ENCODE data around the gene LYPD6.
"Not testable (repeated sequence)": the region's sequence is repeated elsewhere in the genome, so short reads cannot be mapped to it uniquely, and the experiment has no call there.

LYPD6 gene

GRCh38 chr2:149489452-149489851 lies 159.1 kb downstream of the LYPD6 start:
- no peak for ATAC-seq
- TF ChIP-seq ESRRG (CRISPR knock-in tag; IDR thresholded peaks at IDR 0.05) (no peak), ISL1 (CRISPR knock-in tag; IDR thresholded peaks at IDR 0.05) (no peak), TOX (CRISPR knock-in tag; IDR thresholded peaks at IDR 0.05; ENCODE audit: borderline replicate concordance) (no peak)

- ATAC-seq, result peak; percentile 91
- TF ChIP-seq ZNF8 (CRISPR knock-in tag; IDR thresholded peaks at IDR 0.05) (no peak), CSRNP3 (CRISPR knock-in tag; IDR thresholded peaks at IDR 0.05) (no peak), ZFP3 (CRISPR knock-in tag; IDR thresholded peaks at IDR 0.05) (no peak), ZC3H10 (CRISPR knock-in tag; IDR thresholded peaks at IDR 0.05) (no peak), ZNF565 (CRISPR knock-in tag; conservative IDR thresholded peaks at IDR 0.05; ENCODE audit: low read depth) (no peak), ZNF70 (CRISPR knock-in tag; IDR thresholded peaks at IDR 0.05) (no peak)
Observed at GRCh38 chr2:149490296-149490695, 159.9 kb downstream of the LYPD6 start.

GRCh38 chr2:149492923-149493322 lies 162.5 kb downstream of the LYPD6 start:
- TF ChIP-seq ZC3H10 (CRISPR knock-in tag; IDR thresholded peaks at IDR 0.05) (no peak), TOX (CRISPR knock-in tag; IDR thresholded peaks at IDR 0.05; ENCODE audit: borderline replicate concordance) (no peak), TCF4 (CRISPR knock-in tag; IDR thresholded peaks at IDR 0.05; ENCODE audit: borderline replicate concordance) (no peak), ISL1 (CRISPR knock-in tag; IDR thresholded peaks at IDR 0.05) (no peak), CSRNP3 (CRISPR knock-in tag; IDR thresholded peaks at IDR 0.05) (no peak), TSHZ2 (CRISPR knock-in tag; IDR thresholded peaks at IDR 0.05) (no peak), ESRRG (CRISPR knock-in tag; IDR thresholded peaks at IDR 0.05) (no peak), CREB5 (CRISPR knock-in tag; IDR thresholded peaks at IDR 0.05; ENCODE audit: low read depth) (no peak), CSDC2 (CRISPR knock-in tag; IDR thresholded peaks at IDR 0.05) (no peak), ZFP30 (CRISPR knock-in tag; IDR thresholded peaks at IDR 0.05) (no peak), ARNTL (CRISPR knock-in tag; IDR thresholded peaks at IDR 0.05; ENCODE audit: borderline replicate concordance, low read depth) (no peak), BACH2 (CRISPR knock-in tag; IDR thresholded peaks at IDR 0.05; ENCODE audit: borderline replicate concordance) (no peak), GLIS3 (CRISPR knock-in tag; IDR thresholded peaks at IDR 0.05) (no peak), RARB (CRISPR knock-in tag; IDR thresholded peaks at IDR 0.05) (no peak), OSR1 (CRISPR knock-in tag; IDR thresholded peaks at IDR 0.05) (no peak), POU6F1 (CRISPR knock-in tag; IDR thresholded peaks at IDR 0.05; ENCODE audit: borderline replicate concordance, low read depth) (no peak), ZNF70 (CRISPR knock-in tag; IDR thresholded peaks at IDR 0.05) (no peak), ZNF565 (CRISPR knock-in tag; conservative IDR thresholded peaks at IDR 0.05; ENCODE audit: low read depth) (no peak)
- ATAC-seq, result no peak

- ATAC-seq, result not testable (repeated sequence)
Observed at GRCh38 chr2:149499204-149499603, 168.8 kb downstream of the LYPD6 start.

GRCh38 chr2:149506808-149507207 lies 176.4 kb downstream of the LYPD6 start:
- ATAC-seq, result not testable (repeated sequence)

All from SK-N-SH treated with all-trans-retinoic acid at 6 μM for 48 hours (cell line).